HG02981 (cell line): Measurements from ENCODE around the gene CHST1.

Experiments used
- ATAC-seq: cut with Tn5 transposase; IDR thresholded peaks from one replicate; pipeline ENCODE4 v1.9.1; 2021; ENCODE audit warnings: mild to moderate bottlenecking, moderate library complexity; ENCODE audit not compliant: unreplicated experiment

Gene CHST1

GRCh38 chr11:45674481-45675190, 9.2 kb upstream of the CHST1 start:
- ATAC-seq, result no peak

GRCh38 chr11:45673441-45673840, 8.0 kb upstream of the CHST1 start:
- ATAC-seq, result no peak

GRCh38 chr11:45672593-45672992, 7.2 kb upstream of the CHST1 start:
- ATAC-seq, result no peak

- ATAC-seq, result no peak
Measured at GRCh38 chr11:45671246-45672171, 6.1 kb upstream of the CHST1 start.

GRCh38 chr11:45670386-45671135, 5.1 kb upstream of the CHST1 start:
- no peak for ATAC-seq

- ATAC-seq, result no peak
Measured at GRCh38 chr11:45669956-45670355, 4.5 kb upstream of the CHST1 start.

GRCh38 chr11:45669146-45669545, 3.7 kb upstream of the CHST1 start:
- no peak for ATAC-seq

- no peak for ATAC-seq
Measured at GRCh38 chr11:45667929-45668680, 2.7 kb upstream of the CHST1 start.

- ATAC-seq, result no peak
Measured at GRCh38 chr11:45666648-45667642, 1.5 kb upstream of the CHST1 start.

- no peak for ATAC-seq
Measured at GRCh38 chr11:45665933-45666647, 668 bp upstream of the CHST1 start.

GRCh38 chr11:45664376-45665205, 831 bp downstream of the CHST1 start:
- ATAC-seq, result no peak

- no peak for ATAC-seq
Measured at GRCh38 chr11:45663486-45664375, 1.7 kb downstream of the CHST1 start.

- no peak for ATAC-seq
Measured at GRCh38 chr11:45662665-45663485, 2.5 kb downstream of the CHST1 start.

GRCh38 chr11:45662096-45662664, 3.2 kb downstream of the CHST1 start:
- no peak for ATAC-seq

GRCh38 chr11:45661439-45662055, 3.9 kb downstream of the CHST1 start:
- ATAC-seq, result no peak
